Upper lobe of right lung (tissue), 1 donor: Measurements from ENCODE around the gene ENPP5. TPM values are rescaled to one million over a fixed set of nuclear protein-coding genes. Genes with fewer than 3 reads are reported as not detected.

Experiments used
- ATAC-seq: fragments of 200-7000 bp; cut with Tn5 transposase; one replicate; pipeline ENCODE4 v1.9.1; 2020; ENCODE audit warnings: mild to moderate bottlenecking, moderate library complexity
- DNase-seq: peaks from one replicate; pipeline ENCODE4 v3.0.0-alpha.2; 2020
- H3K27ac ChIP-seq: fragments of 200-600 bp; one replicate; pipeline ENCODE4 v1.8.0; 2022
- H3K27me3 ChIP-seq: fragments of 200-600 bp; one replicate; pipeline ENCODE4 v1.8.0; 2022; ENCODE audit warnings: mild to moderate bottlenecking
- H3K36me3 ChIP-seq: fragments of 200-600 bp; one replicate; pipeline ENCODE4 v1.8.0; 2022
- H3K4me1 ChIP-seq: fragments of 200-600 bp; one replicate; pipeline ENCODE4 v1.8.0; 2022
- H3K4me3 ChIP-seq: fragments of 200-600 bp; one replicate; pipeline ENCODE4 v1.8.0; 2022; ENCODE audit warnings: mild to moderate bottlenecking
- H3K9me3 ChIP-seq: fragments of 200-600 bp; one replicate; pipeline ENCODE4 v1.8.0; 2022
- intact Hi-C: fragments of 100-400 bp; cut with DNase I; formaldehyde crosslinking; loops from one replicate; pipeline ENCODE4 v1.11.0; 2022
- long read RNA-seq: library from polyadenylated mRNA; unstranded; transcript quantifications from one replicate; pipeline ENCODE4 v2.0.0, GENCODE V29; 2021
- total RNA-seq: library from RNA; stranded (reverse); fragmentation: NEBNext Ultra II Directional; extraction: Animal tissue kit (Norgen Biotek cat#: 25700); gene quantifications from one replicate; pipeline ENCODE4 v1.2.1, GENCODE V29; 2021
- TF ChIP-seq, protein P1 (sequence below): fragments of 200-600 bp; IDR thresholded peaks from one replicate; pipeline ENCODE4 v1.8.0; 2022; ENCODE audit warnings: antibody characterized with exemption
- donor health status: DM: no; HTN: yes; CAD: no; lungs with severe emphysema.

Gene ENPP5, protein sequence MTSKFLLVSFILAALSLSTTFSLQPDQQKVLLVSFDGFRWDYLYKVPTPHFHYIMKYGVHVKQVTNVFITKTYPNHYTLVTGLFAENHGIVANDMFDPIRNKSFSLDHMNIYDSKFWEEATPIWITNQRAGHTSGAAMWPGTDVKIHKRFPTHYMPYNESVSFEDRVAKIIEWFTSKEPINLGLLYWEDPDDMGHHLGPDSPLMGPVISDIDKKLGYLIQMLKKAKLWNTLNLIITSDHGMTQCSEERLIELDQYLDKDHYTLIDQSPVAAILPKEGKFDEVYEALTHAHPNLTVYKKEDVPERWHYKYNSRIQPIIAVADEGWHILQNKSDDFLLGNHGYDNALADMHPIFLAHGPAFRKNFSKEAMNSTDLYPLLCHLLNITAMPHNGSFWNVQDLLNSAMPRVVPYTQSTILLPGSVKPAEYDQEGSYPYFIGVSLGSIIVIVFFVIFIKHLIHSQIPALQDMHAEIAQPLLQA
- 7.3 TPM for total RNA-seq
- long read RNA-seq, transcript ENPP5-201 (4 exons, 2,544 nt), result major isoform, 16 of 23 reads
- long read RNA-seq, partial matches to known transcripts, result 2 of 23 reads
- long read RNA-seq, other reads (novel, unspliced or antisense), result 3 of 23 reads

DNA sequence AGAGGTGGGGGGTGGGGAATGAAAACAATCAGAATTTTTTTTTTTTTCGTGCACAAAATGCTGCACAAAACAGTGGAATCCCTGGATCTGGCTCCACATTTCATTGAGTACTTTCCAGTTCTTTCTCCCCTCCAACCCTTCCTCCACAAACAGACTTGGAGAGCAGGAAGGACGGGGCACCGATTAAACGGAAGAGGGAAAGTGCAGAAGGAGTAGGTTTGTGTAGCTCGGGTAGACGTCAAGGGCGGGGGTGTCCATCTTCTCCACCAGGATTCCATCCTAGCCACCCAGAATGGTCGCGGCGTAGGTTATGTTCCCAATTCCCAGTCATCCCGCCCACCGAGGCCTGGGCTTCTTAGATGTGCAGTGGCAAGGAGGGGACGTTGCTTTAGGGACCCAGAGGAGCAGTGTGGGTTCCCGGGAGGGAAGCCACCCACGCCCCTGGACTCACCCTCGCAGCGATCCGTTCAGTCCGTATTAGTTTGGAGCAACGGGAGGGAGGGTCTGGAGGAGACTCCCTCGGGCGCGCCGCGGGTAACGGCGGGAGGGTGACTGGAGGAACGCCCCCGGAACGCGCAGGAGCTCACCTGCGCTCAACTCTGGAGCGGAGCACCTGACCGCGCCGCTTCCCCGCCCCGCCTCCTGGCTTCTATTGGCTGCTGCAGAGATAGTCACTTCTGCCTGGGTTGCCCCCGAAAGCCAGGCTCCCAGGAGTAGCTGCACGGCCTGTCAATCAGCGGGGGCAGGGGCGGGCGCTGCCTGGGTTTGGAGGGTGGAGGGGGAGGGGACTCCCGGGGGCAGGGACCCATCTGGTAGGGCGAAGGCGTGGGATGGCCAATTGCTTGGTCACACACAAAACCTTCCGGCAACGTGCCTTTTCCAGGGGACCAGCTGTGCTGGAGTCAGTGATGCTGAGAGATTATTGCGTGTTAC is at the start of gene ENPP5:
Gene ENPP5 (minus strand): TSS at position 624 of the 933 bp plus-strand sequence. CDS start 2,718 bp downstream, outside the sequence.
- peak; percentile 99 for ATAC-seq
- peak within 1 kb of the TSS; percentile 17 for H3K27ac ChIP-seq
- intact Hi-C loops, result no loop called here

DNA sequence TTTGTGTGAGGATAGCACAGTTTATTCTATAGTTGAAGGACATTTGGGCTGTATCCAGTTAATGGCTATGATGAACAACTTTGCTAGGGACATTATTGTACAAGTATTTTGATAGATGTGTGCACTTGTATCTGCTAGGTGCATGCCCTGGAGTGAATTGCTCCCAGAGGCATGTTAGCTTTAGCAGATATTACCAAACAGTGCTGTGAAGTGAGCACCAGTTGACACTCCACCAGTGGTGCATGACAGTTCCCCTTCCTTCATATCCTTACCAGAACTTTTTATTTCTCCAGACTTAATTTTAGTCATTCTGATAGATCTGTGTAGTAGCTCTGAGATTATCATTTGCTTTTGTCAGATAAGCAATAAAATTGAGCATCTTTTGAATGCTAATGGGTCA is 48.9 kb upstream of the ENPP5 start:
- H3K4me1 ChIP-seq, result no peaks in the 10 kb centered on the region
- H3K36me3 ChIP-seq, result no peaks in the 10 kb centered on the region
- no peak overlapping the region for H3K27ac ChIP-seq
- intact Hi-C loops, result no loop called here
- TF ChIP-seq, protein P1, sequence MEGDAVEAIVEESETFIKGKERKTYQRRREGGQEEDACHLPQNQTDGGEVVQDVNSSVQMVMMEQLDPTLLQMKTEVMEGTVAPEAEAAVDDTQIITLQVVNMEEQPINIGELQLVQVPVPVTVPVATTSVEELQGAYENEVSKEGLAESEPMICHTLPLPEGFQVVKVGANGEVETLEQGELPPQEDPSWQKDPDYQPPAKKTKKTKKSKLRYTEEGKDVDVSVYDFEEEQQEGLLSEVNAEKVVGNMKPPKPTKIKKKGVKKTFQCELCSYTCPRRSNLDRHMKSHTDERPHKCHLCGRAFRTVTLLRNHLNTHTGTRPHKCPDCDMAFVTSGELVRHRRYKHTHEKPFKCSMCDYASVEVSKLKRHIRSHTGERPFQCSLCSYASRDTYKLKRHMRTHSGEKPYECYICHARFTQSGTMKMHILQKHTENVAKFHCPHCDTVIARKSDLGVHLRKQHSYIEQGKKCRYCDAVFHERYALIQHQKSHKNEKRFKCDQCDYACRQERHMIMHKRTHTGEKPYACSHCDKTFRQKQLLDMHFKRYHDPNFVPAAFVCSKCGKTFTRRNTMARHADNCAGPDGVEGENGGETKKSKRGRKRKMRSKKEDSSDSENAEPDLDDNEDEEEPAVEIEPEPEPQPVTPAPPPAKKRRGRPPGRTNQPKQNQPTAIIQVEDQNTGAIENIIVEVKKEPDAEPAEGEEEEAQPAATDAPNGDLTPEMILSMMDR, result no peak
- ATAC-seq (no peak), DNase-seq (no peak)
- no peak overlapping the region for H3K4me3 ChIP-seq
- H3K9me3 ChIP-seq, result no peaks in the 10 kb centered on the region
- no peaks in the 10 kb centered on the region for H3K27me3 ChIP-seq

More for the DNA sequence above, at the start of gene ENPP5:
- no peaks in the 10 kb centered on the region for H3K36me3 ChIP-seq
- H3K9me3 ChIP-seq, result no peaks in the 10 kb centered on the region
- DNase-seq, result peak; percentile 95
- H3K4me1 ChIP-seq, result no peaks in the 10 kb centered on the region
- H3K4me3 ChIP-seq, result peak within 1 kb of the TSS; percentile 64
- TF ChIP-seq, protein P1, result no peak
- no peaks in the 10 kb centered on the region for H3K27me3 ChIP-seq

DNA sequence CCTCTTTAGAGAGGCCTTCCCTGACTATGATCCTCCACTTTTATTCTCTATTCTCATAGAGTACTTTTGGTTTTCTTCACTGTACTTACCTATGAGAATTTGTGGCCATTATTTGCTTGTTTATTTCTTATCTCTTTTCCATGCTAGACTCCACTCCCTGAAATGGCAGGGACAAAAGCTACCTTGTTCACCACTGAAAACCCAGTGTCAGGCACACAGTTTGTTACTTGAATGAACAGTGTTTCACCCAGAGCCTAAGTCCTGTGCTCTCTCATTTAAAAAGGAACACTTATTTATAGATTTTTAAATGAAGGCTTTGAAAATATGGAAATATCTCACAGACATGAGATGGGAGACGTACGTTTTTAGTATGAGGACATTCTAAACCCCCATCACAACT is 47.7 kb upstream of the ENPP5 start:
- H3K4me1 ChIP-seq, result no peaks in the 10 kb centered on the region
- no peak overlapping the region for H3K4me3 ChIP-seq
- TF ChIP-seq, protein P1, result no peak
- ATAC-seq (no peak), DNase-seq (no peak)
- no peaks in the 10 kb centered on the region for H3K36me3 ChIP-seq
- no peaks in the 10 kb centered on the region for H3K27me3 ChIP-seq
- no peaks in the 10 kb centered on the region for H3K9me3 ChIP-seq
- peak overlapping the region; percentile 43 for H3K27ac ChIP-seq
- intact Hi-C loops, result no loop called here

DNA sequence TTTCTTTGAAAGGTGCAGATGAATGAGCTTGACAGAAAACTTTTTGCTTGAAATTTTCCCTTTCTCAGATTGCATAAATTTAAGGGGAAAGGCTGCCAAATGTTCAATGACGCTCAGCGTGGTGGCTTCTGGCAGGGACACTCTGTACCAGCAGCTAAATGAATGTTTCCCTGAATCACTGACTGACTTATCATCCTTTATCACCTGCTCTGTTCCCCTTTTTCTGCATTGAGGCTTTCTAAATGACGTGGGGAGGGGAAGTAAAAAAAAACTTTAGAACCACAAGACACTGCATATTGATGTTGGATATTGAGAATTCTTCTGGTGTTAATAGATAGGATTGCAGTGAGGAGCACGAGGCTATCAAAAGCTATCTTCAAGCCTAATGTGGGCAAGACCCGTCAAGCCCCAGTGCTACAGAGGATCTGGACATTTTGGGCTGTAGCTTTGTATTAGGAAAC is 46.9 kb upstream of the ENPP5 start:
- DNase-seq, result no peak
- Histone ChIP-seq H3K4me3 (no peak overlapping the region), H3K27me3 (no peaks in the 10 kb centered on the region), H3K4me1 (no peaks in the 10 kb centered on the region), H3K36me3 (no peaks in the 10 kb centered on the region), H3K27ac (peak overlapping the region; percentile 43), H3K9me3 (no peaks in the 10 kb centered on the region)
- peak; percentile 64 for ATAC-seq
- TF ChIP-seq, protein P1, result no peak
- intact Hi-C loops, result no loop called here

DNA sequence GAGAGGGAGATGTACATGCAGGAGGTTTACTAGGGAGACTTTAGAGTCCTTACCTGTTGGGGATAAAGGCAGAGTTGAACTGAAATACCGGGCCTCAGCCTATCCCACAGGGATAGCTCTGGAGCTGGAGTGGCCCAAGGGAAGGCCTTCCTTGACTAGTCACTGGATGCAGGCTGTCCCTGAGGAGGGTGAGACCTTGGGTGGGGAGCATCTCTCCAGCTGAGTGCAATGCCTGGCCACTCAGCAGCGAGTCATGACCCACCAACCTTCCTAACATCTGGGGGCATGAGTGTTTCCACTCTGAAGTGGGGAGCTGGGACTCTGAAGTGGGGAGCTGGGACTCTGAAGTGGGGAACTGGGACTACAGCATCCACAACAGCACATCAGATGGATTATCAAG is 46.1 kb upstream of the ENPP5 start:
- intact Hi-C loops, result no loop called here
- H3K9me3 ChIP-seq, result no peaks in the 10 kb centered on the region
- no peaks in the 10 kb centered on the region for H3K27me3 ChIP-seq
- H3K27ac ChIP-seq, result no peak overlapping the region
- H3K4me1 ChIP-seq, result no peaks in the 10 kb centered on the region
- ATAC-seq, result peak; percentile 10
- no peaks in the 10 kb centered on the region for H3K36me3 ChIP-seq
- H3K4me3 ChIP-seq, result no peak overlapping the region
- TF ChIP-seq, protein P1, result no peak
- DNase-seq, result no peak
